Fibroblast of the aortic adventitia (primary cell): ENCODE data around the gene CHD5. TPM values are rescaled to one million over a fixed set of nuclear protein-coding genes. Genes with fewer than 3 reads are reported as not detected.

ENCODE experiments used
- DNase-seq: peaks from one replicate; pipeline ENCODE4 v3.0.0-alpha.2; 2010; ENCODE audit warnings: low read depth
- H3K4me3 ChIP-seq: 2 replicates; pipeline ENCODE4 v1.5.1; 2011; ENCODE audit warnings: low read depth, mild to moderate bottlenecking, control low read depth, low read length, moderate library complexity
- CTCF ChIP-seq: IDR thresholded peaks from 2 replicates; pipeline ENCODE4 v1.5.1; 2011; ENCODE audit warnings: mild to moderate bottlenecking, low read length, control low read depth, inconsistent platforms; ENCODE audit not compliant: insufficient read depth
- total RNA-seq: library from RNA; depleted of rRNA; stranded (reverse); fragments of >200 nt; gene quantifications from 2 replicates; pipeline ENCODE4 v1.2.3, GENCODE V29; 2012; ENCODE audit warnings: low replicate concordance

The CHD5 gene
- total RNA-seq, 1 donor: 0.09 TPM

DNA sequence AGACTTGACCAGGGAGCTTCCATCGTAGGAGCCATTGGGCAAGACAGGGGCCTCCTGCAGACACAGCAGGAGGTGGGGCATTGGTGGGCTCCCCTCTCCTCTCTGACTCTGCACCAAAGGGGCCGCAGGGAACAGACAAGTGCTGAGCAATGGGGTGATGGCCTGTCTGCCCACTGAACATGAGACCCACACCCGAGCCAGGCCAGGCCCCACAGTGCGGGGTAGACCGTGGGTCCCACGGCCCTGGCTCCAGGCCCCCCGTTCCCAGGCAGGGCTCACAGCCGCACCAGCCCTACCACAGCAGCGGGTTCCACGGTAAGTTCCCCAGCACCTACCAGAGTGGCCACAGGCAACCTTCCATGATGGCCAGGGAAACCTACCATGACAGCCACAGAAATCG is 45.9 kb downstream of the CHD5 start:
- TF ChIP-seq CTCF: no peak
- no peak for DNase-seq
- no peak overlapping the region for H3K4me3 ChIP-seq

DNA sequence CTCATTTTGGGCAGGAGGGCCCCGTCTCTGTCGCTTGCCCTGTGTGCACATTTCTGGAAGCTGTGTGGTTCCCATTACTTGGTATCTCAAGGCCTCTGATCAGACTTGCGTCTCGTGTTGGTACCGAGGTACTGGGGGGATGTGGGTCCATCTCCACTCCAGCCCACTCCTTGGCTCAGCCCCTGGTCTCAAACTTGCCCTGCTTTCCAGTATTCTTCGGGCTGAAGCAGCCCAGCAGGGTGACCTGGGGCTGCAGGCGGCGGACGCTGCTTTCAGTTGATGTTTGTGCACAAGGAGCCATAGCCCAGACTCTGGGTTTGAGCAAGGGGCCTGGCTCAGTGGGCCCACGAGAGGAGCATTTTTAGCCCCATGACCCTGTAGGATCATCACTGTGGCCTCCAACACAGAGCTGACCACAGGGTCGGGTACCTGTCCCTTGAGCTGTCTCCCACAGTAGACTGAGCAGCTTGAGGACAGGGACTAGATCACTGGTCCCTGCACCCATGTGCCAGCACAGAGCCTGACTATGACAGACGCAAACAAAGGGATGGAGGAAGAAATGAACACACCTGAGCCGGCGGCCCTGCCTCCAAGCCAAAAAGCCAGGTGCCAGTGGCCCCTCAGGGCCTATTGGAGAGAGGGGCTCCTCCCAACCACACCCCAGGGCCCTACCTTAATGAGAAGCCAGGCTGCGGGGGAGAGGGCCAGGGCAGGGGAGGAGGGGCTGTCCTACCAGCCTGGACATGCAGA is 46.8 kb downstream of the CHD5 start:
- DNase-seq: no peak
- TF ChIP-seq CTCF: no peak
- H3K4me3 ChIP-seq: no peak overlapping the region

- H3K4me3 ChIP-seq: no peak overlapping the region
- no peak for DNase-seq
- TF ChIP-seq CTCF: no peak
These were observed 48.6 kb downstream of the CHD5 start for GRCh38 chr1:6131561-6131960.

DNA sequence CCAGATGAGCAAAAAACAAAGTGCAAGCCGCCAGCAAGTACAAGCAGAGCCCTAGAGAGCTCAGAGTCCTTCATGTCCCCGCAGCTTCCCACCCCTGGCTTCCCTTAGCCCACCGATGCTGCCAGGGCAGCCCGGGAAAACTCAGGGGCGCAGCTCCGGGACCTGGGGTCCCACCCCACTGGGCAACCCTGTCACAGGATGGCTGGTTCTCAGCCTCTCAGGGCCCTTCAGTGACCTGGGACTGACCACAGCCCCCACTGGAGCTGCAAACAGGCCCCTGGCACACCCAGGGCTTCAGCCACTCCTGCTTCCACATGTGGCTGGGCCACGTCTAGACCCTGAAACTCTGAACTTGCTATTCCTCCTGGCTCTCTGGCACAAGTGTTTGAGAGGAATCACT is 49.5 kb downstream of the CHD5 start:
- DNase-seq: no peak
- no peak overlapping the region for H3K4me3 ChIP-seq
- TF ChIP-seq CTCF: no peak

- no peak for TF ChIP-seq CTCF
- no peak overlapping the region for H3K4me3 ChIP-seq
- no peak for DNase-seq
These were observed 50.1 kb downstream of the CHD5 start for GRCh38 chr1:6130036-6130435.

- H3K4me3 ChIP-seq: no peak overlapping the region
- no peak for TF ChIP-seq CTCF
- DNase-seq: no peak
These were observed 50.8 kb downstream of the CHD5 start for GRCh38 chr1:6129313-6129712.
